GM20000 (cell line): ENCODE results near the gene NDUFS6.

ENCODE experiments used
- DNase-seq: peaks from one replicate; pipeline ENCODE4 v3.0.0; 2012; ENCODE audit warnings: low spot score
- CTCF ChIP-seq: IDR thresholded peaks from 2 replicates; pipeline ENCODE4 v1.5.1; 2012; ENCODE audit warnings: mild to moderate bottlenecking, control low read depth; ENCODE audit errors: extremely low read depth, missing control alignments

Gene NDUFS6

DNA sequence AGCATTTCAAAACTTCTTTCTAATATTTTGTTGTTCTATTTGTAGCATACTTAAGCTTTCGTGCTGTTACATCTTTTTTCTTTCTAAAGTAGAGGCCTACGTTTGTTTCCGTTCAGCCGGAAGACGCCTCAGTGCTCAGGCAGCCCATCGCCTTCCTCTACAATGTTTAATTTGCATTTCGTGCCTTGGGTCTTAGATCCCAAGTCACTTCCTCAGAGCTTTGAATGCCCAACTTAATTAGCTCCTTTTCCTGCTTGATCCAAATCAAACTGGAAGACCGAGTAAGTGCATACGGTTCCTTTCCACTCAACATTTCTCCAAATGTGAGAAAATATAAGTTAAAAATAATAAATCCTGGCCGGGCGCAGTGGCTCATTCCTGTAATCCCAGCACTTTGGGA, 44.7 kb upstream of the NDUFS6 start:
- TF ChIP-seq CTCF: no peak
- DNase-seq: no peak

- no peak for TF ChIP-seq CTCF
- DNase-seq: no peak
These were observed 43.7 kb upstream of the NDUFS6 start for GRCh38 chr5:1757511-1757910.

DNA sequence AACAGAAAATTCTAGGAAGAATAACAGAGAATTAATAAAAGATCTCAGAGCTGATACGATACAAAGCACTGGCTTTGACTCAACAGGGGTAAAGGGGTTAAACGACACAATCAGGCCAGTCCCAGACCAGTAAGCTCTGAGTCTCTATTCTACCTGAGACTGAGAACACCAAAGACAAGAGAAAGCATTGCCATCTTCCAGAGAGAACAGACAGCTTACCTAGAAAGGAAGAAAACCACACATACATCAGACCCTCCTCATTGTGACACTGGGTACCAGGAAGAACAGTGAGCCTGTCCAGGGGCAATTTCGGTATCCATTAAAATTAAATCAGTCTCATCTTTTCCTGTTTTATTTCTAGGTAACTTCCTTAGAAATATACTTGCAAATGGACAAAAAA, 42.6 kb upstream of the NDUFS6 start:
- no peak for DNase-seq
- TF ChIP-seq CTCF: no peak

DNA sequence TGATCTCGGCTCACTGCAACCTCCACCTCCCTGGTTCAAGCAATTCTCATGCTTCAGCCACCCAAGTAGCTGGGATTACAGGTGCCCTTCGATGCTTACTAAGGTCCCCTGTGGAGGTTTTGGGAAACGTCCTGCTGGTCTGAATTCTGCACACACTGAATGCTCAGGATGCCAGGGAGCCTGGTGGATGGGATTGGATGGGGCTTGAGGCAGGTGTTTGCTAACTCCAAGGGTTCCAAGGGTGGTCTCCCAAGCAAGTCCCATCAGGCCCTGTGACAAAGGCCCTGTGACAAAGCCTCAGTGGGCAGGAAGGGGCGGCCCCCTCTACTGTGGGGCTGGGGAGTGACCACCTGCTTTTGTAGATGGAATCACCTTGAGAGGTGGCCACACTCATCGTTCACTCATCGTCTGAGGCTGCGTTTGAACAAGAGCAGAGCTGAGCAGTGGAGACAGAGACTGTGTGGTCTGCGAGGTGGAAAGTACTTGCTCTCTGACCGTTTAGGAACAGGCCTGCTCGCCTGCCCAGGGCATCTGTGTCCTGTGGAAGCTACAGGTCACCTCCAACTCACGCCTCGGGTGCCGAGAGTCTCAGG, 41.7 kb upstream of the NDUFS6 start:
- no peak for TF ChIP-seq CTCF
- DNase-seq: no peak

- TF ChIP-seq CTCF: no peak
- DNase-seq: no peak
These were observed 41.0 kb upstream of the NDUFS6 start for GRCh38 chr5:1760231-1760630.

- TF ChIP-seq CTCF: no peak
- DNase-seq: no peak
These were observed 40.4 kb upstream of the NDUFS6 start for GRCh38 chr5:1760656-1761452.

DNA sequence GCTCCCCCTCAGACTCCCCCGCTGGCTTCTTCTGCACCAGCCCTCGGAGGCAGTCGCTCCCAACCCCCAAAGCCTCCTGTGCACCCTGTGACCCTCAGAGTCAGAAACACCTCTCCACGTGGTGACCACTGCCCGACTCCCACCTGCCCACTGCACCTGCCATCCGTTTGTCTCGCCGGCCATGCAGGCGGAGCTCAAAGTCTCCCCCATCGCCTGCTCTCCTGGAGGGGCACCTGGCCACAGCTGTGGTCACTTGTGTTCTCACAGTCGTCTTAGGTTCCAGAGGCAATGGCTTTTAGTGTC, 39.8 kb upstream of the NDUFS6 start:
- DNase-seq: no peak
- no peak for TF ChIP-seq CTCF
